ENCODE results near the gene SPATA20.

DNA sequence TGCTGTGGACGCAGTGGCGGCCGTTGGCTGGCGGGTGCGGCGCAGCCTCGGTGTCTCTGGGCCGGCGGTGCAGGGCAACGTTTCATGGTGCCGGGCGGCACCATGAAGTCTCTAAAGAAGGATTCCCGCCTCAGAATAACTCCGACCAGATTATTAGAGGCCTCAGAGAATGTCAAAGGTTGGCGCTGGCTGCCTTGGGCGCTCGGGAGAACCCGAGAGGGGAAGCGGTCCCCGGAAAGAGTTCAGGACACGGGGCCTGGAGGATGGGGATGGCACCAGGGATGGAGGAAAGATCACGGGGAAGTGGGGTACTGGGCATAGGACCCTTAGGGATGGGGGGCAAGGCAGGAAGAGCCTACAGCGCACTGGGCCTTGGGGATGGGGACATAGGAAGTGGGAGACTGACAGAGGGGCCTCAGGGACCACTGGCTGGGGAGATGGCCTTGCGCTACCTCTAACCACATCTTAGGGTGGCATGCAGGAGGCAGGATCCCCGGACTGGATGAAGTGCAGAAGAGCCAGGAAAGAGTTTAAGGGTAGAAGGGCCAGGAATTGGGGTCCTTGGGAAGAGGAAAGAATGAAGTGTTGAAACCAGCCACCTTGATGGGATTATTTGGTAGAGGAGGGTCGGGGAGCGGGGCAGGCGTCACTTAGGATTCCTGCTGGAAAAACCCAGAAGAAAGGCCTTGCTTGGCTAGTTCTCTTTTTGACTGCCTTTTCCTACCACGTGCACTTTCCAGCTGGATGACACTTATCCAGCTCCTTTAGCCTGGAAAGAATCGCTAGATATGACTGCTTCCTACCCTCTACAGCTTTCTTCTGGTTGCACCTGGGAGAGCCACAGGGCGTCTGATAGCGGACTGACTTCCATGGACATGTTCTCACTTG is 38.2 kb upstream of the SPATA20 start:
- TF ChIP-seq NBN (conservative IDR thresholded peaks at IDR 0.05), result no peak
- no peak for TF ChIP-seq FOXK1 (CRISPR knock-in tag; IDR thresholded peaks at IDR 0.05; ENCODE audit: borderline replicate concordance, low read depth)
- no peak for TF ChIP-seq ZMAT3 (CRISPR knock-in tag; conservative IDR thresholded peaks at IDR 0.05)
- no peak for TF ChIP-seq EZH2 (conservative IDR thresholded peaks at IDR 0.05; ENCODE audit: low read depth, low read length)
- no peak for TF ChIP-seq CTCF (CRISPR knock-in tag; IDR thresholded peaks at IDR 0.05)
- no peak for TF ChIP-seq MXD4 (CRISPR knock-in tag; IDR thresholded peaks at IDR 0.05)
- TF ChIP-seq GTF2F1 (IDR thresholded peaks at IDR 0.05; ENCODE audit: low read length), result no peak
- TF ChIP-seq CCAR2 (optimal IDR thresholded peaks at IDR 0.05; ENCODE audit: low read depth, low read length), result no peak
- TF ChIP-seq PCBP2 (optimal IDR thresholded peaks at IDR 0.05; ENCODE audit: low read depth, low read length, poor library complexity, severe bottlenecking), result no peak
- no peak for TF ChIP-seq NFIC (IDR thresholded peaks at IDR 0.05; ENCODE audit: low read length)
- TF ChIP-seq CEBPZ (IDR thresholded peaks at IDR 0.05; ENCODE audit: low read length), result no peak
- TF ChIP-seq EP300 (IDR thresholded peaks at IDR 0.05; ENCODE audit: low read depth in 2 of 2, low read length in 2 of 2), result no peak
- TF ChIP-seq EP300 (CRISPR knock-in tag; IDR thresholded peaks at IDR 0.05; ENCODE audit: borderline replicate concordance), result no peak
- no peak for TF ChIP-seq DDIT3 (CRISPR knock-in tag; IDR thresholded peaks at IDR 0.05)
- no peak for TF ChIP-seq IRF2 (CRISPR knock-in tag; IDR thresholded peaks at IDR 0.05)

Data from HepG2 (cell line).